H1 (cell line): ENCODE results near the gene CCDC141. TPM values are rescaled to one million over a fixed set of nuclear protein-coding genes. Genes with fewer than 3 reads are reported as not detected.
A peak's percentile ranks its signal among the peaks of the same experiment; 100 is the strongest.

Experiments used
- CTCF ChIA-PET: fragments of 300-600 bp; sonication (Branson Sonifier 250); formaldehyde crosslinking; loops from one replicate; lab custom pipeline; 2021; ENCODE audit not compliant: partially characterized antibody; lab: Charles Lee
- POLR2A ChIA-PET: fragments of 300-600 bp; sonication (Branson Sonifier 250); formaldehyde crosslinking; loops from one replicate; lab custom pipeline; 2021; ENCODE audit warnings: inconsistent platforms; ENCODE audit not compliant: partially characterized antibody; lab: Charles Lee
- DNase-seq, 2 experiments: peaks; one replicate each; pipeline versions ENCODE4 v3.0.0 to v3.0.0-alpha.2; 2010 to 2022; ENCODE audit warnings: low spot score in 2 of 2, low read depth in 1 of 2, mixed read lengths in 1 of 2
- FAIRE-seq: peaks from 2 replicates; lab custom pipeline; 2011; peaks lifted over from hg19 to GRCh38; lab: Jason Lieb, UNC
- H2AFZ ChIP-seq: 2 replicates; pipeline ENCODE4 v1.8.1; 2012; ENCODE audit warnings: low read length, inconsistent platforms
- H2AK5ac ChIP-seq: 2 replicates; pipeline ENCODE4 v1.6.1; 2013; ENCODE audit warnings: low read depth, low read length
- H2BK120ac ChIP-seq: replicated peaks from 2 replicates; pipeline ENCODE3; 2013; ENCODE audit warnings: low read depth, low read length, inconsistent platforms
- H2BK12ac ChIP-seq: 2 replicates; pipeline ENCODE4 v1.6.1; 2013; ENCODE audit warnings: low read depth, low read length
- H2BK15ac ChIP-seq: 2 replicates; pipeline ENCODE4 v1.6.1; 2013; ENCODE audit warnings: low read length
- H2BK20ac ChIP-seq: 2 replicates; pipeline ENCODE4 v1.6.1; 2013; ENCODE audit warnings: low read length
- H2BK5ac ChIP-seq: 2 replicates; pipeline ENCODE4 v1.6.1; 2013; ENCODE audit warnings: low read depth, low read length
- H3K14ac ChIP-seq: 2 replicates; pipeline ENCODE4 v1.6.1; 2013; ENCODE audit warnings: inconsistent platforms; ENCODE audit not compliant: insufficient read length
- H3K18ac ChIP-seq: 2 replicates; pipeline ENCODE4 v1.6.1; 2013; ENCODE audit warnings: low read length; ENCODE audit errors: extremely low read depth
- H3K23ac ChIP-seq: 2 replicates; pipeline ENCODE4 v1.6.1; 2013; ENCODE audit warnings: inconsistent platforms; ENCODE audit not compliant: insufficient read length
- H3K23me2 ChIP-seq: 2 replicates; pipeline ENCODE4 v1.6.1; 2013; ENCODE audit warnings: low read depth, low read length
- H3K27ac ChIP-seq: 2 replicates; pipeline ENCODE4 v1.6.1; 2011; ENCODE audit warnings: low read depth, low read length, inconsistent platforms
- H3K27me3 ChIP-seq, 4 experiments: replicated peaks in 1 of 4; 1 replicate in 1 of 4; 2 replicates in 3 of 4; pipeline versions ENCODE4 v1.6.1 to v1.8.1; 2011 to 2013; ENCODE audit warnings: low read length in 3 of 4, mild to moderate bottlenecking in 3 of 4, inconsistent platforms in 2 of 4, mixed read lengths in 2 of 4, moderate library complexity in 1 of 4; ENCODE audit not compliant: control insufficient read depth in 3 of 4, insufficient read depth in 3 of 4; ENCODE audit errors: extremely low read depth in 1 of 4
- H3K36me3 ChIP-seq, 4 experiments: 2 replicates each; pipeline versions ENCODE4 v1.6.1 to v1.8.1; 2011 to 2013; ENCODE audit warnings: mild to moderate bottlenecking in 4 of 4, low read length in 3 of 4, moderate library complexity in 2 of 4, control low read depth in 1 of 4, inconsistent platforms in 1 of 4; ENCODE audit not compliant: insufficient read depth in 4 of 4, control insufficient read depth in 2 of 4
- H3K4ac ChIP-seq: replicated peaks from 2 replicates; pipeline ENCODE3; 2013; ENCODE audit warnings: low read length, low read depth, mixed read lengths, inconsistent platforms; ENCODE audit not compliant: insufficient read length
- H3K4me1 ChIP-seq, 4 experiments: replicated peaks in 1 of 4; 1 replicate in 1 of 4; 2 replicates in 3 of 4; pipeline versions ENCODE4 v1.6.1 to v1.8.1; 2011 to 2013; ENCODE audit warnings: low read length in 3 of 4, inconsistent platforms in 2 of 4, mixed read lengths in 1 of 4; ENCODE audit not compliant: insufficient read depth in 4 of 4, control insufficient read depth in 3 of 4
- H3K4me2 ChIP-seq, 2 experiments: 2 replicates each; pipeline versions ENCODE4 v1.6.1 to v1.8.1; 2011 to 2013; ENCODE audit warnings: low read depth in 2 of 2, low read length in 2 of 2, control low read depth in 1 of 2, inconsistent platforms in 1 of 2, mild to moderate bottlenecking in 1 of 2; ENCODE audit not compliant: insufficient read depth in 1 of 2
- H3K4me3 ChIP-seq, 4 experiments: fragments of 200-600, 300-600 bp in 1 of 4; sonication (generic), shearing (Covaris generic), sonication (Bioruptor Twin) in 1 of 4; 2 replicates each; pipeline versions ENCODE4 v1.5.1 to v1.8.1; 2011 to 2016; ENCODE audit warnings: low read length in 4 of 4, low read depth in 3 of 4, control low read depth in 2 of 4, inconsistent platforms in 2 of 4, mild to moderate bottlenecking in 2 of 4, mixed read lengths in 1 of 4, moderate library complexity in 1 of 4; ENCODE audit not compliant: insufficient read depth in 2 of 4; ENCODE audit errors: extremely low read depth in 1 of 4
- H3K56ac ChIP-seq: replicated peaks from 2 replicates; pipeline ENCODE3; 2013; ENCODE audit warnings: low read depth, mild to moderate bottlenecking, mixed read lengths, low read length, inconsistent platforms; ENCODE audit not compliant: insufficient read length
- H3K79me1 ChIP-seq: 2 replicates; pipeline ENCODE4 v1.6.1; 2013; ENCODE audit warnings: low read depth, low read length, control low read depth
- H3K79me2 ChIP-seq, 2 experiments: 2 replicates each; pipeline versions ENCODE4 v1.6.1 to v1.8.1; 2012 to 2013; ENCODE audit warnings: low read length in 2 of 2, mild to moderate bottlenecking in 2 of 2, inconsistent platforms in 1 of 2; ENCODE audit not compliant: insufficient read depth in 2 of 2, control insufficient read depth in 1 of 2
- H3K9ac ChIP-seq, 4 experiments: replicated peaks in 1 of 4; 1 replicate in 1 of 4; 2 replicates in 3 of 4; pipeline versions ENCODE4 v1.6.1 to v1.8.1; 2011 to 2013; ENCODE audit warnings: low read depth in 3 of 4, low read length in 3 of 4, control low read depth in 2 of 4, mild to moderate bottlenecking in 2 of 4, moderate library complexity in 2 of 4, inconsistent platforms in 1 of 4; ENCODE audit errors: extremely low read depth in 1 of 4
- H3K9me3 ChIP-seq, 2 experiments: 2 replicates each; pipeline versions ENCODE4 v1.6.1 to v1.8.1; 2012 to 2013; ENCODE audit warnings: mild to moderate bottlenecking in 2 of 2, moderate library complexity in 2 of 2, control low read depth in 1 of 2, inconsistent platforms in 1 of 2, low read depth in 1 of 2, low read length in 1 of 2, mixed read lengths in 1 of 2; ENCODE audit not compliant: insufficient read depth in 2 of 2
- H4K20me1 ChIP-seq, 2 experiments: replicated peaks in 1 of 2; 2 replicates each; pipeline versions ENCODE3 to v1.8.1; 2011 to 2013; ENCODE audit warnings: inconsistent platforms in 2 of 2, low read length in 2 of 2, mild to moderate bottlenecking in 1 of 2; ENCODE audit not compliant: insufficient read depth in 2 of 2, control insufficient read depth in 1 of 2
- H4K5ac ChIP-seq: 2 replicates; pipeline ENCODE4 v1.6.1; 2013; ENCODE audit warnings: low read length, low read depth, mixed read lengths, inconsistent platforms; ENCODE audit not compliant: insufficient read length
- H4K8ac ChIP-seq: 2 replicates; pipeline ENCODE4 v1.8.0; 2013; ENCODE audit warnings: mild to moderate bottlenecking, moderate library complexity, low read length, inconsistent platforms; ENCODE audit not compliant: insufficient read depth; ENCODE audit errors: extremely low read depth
- H4K91ac ChIP-seq: replicated peaks from 2 replicates; pipeline ENCODE3; 2013; ENCODE audit warnings: low read length, mixed read lengths, inconsistent platforms; ENCODE audit not compliant: insufficient read length
- CBX8 ChIP-seq: fragments of 300-800, 300-1000 bp; sonication (generic); IDR thresholded peaks from 2 replicates; pipeline ENCODE4 v1.7.1; 2016; ENCODE audit warnings: low read depth, low read length, borderline replicate concordance
- POLR2AphosphoS5 ChIP-seq: IDR thresholded peaks from 2 replicates; pipeline ENCODE4 v1.6.1; 2011; ENCODE audit warnings: low read depth, low read length
- RFX5 ChIP-seq: IDR thresholded peaks from 2 replicates; pipeline ENCODE4 v1.6.1; 2011; ENCODE audit warnings: low read depth, low read length, improper control_type of control experiment, borderline replicate concordance
- RNF2 ChIP-seq: fragments of 200-900, 300-1000 bp; sonication (generic); IDR thresholded peaks from 2 replicates; pipeline ENCODE4 v1.7.1; 2016; ENCODE audit warnings: borderline replicate concordance, low read depth, mild to moderate bottlenecking, antibody characterized with exemption, low read length; ENCODE audit not compliant: poor library complexity, severe bottlenecking; ENCODE audit errors: missing control alignments
- SIN3A ChIP-seq, 2 experiments: IDR thresholded peaks in 1 of 2; conservative IDR thresholded peaks in 1 of 2; 2 replicates each; pipeline ENCODE4 v1.6.1; 2011 to 2012; ENCODE audit warnings: low read length in 2 of 2, improper control_type of control experiment in 1 of 2, low read depth in 1 of 2, mild to moderate bottlenecking in 1 of 2
- SP2 ChIP-seq: IDR thresholded peaks from 2 replicates; pipeline ENCODE4 v1.6.1; 2012; ENCODE audit warnings: mild to moderate bottlenecking, low read length, inconsistent platforms
- ZNF274 ChIP-seq: IDR thresholded peaks from 2 replicates; pipeline ENCODE4 v1.7.0; 2012; ENCODE audit warnings: low read length, borderline replicate concordance; ENCODE audit errors: extremely low read depth
- WGBS, 2 experiments: shearing (Covaris generic) in 1 of 2; methylation state at CpG; one replicate each; pipeline versions ENCODE4 v1.1.6 to v1.1.7; 2013 to 2015; ENCODE audit warnings: low lambda C conversion rate in 2 of 2, mixed read lengths in 2 of 2, inconsistent platforms in 1 of 2, low coverage in 1 of 2, missing lambda C conversion rate in 1 of 2; ENCODE audit not compliant: insufficient replicate concordance in 2 of 2, insufficient coverage in 1 of 2, insufficient read length in 1 of 2; ENCODE audit errors: extremely low coverage in 1 of 2, missing lambda C conversion rate in 1 of 2; 5-methylcytosine and 5-hydroxymethylcytosine counted together
- long read RNA-seq, 2 experiments: library from RNA in 1 of 2; library from capped mRNA in 1 of 2; stranded (forward); transcript quantifications; one replicate each; pipeline ENCODE4 v2.0.0, GENCODE V29; 2021; ENCODE audit warnings: inconsistent platforms in 1 of 2
- polyA minus RNA-seq, 3 experiments: library from RNA; depleted of rRNA, polyadenylated mRNA; stranded (reverse); fragments of >200 nt; gene quantifications; 1 replicate in 2 of 3; 2 replicates in 1 of 3; pipeline ENCODE4 v1.2.3, GENCODE V29; 2011
- polyA plus RNA-seq, 7 experiments: library from polyadenylated mRNA; depleted of rRNA in 3 of 7; stranded (reverse) in 5 of 7; unstranded in 2 of 7; fragments of >200 nt in 5 of 7; fragments of 200-250 nt in 2 of 7; gene quantifications; 1 replicate in 5 of 7; 2 replicates in 1 of 7; 4 replicates in 1 of 7; pipeline versions ENCODE4 v1.2.1 to v1.2.3, GENCODE V29; 2011 to 2013; ENCODE audit warnings: missing spikeins in 2 of 7, mixed read lengths in 2 of 7
- total RNA-seq: library from RNA; stranded (reverse); fragmentation: NEBNext Ultra II Directional; extraction: Animal tissue kit (Norgen Biotek cat#: 25700); gene quantifications from 2 replicates; pipeline ENCODE4 v1.2.1, GENCODE V29; 2021

CCDC141 gene
- total RNA-seq, result 21.4 and 21.6 TPM in 2 replicates
- polyA plus RNA-seq (2011; rRNA removed), result 0.56 and 0.58 TPM in 2 replicates
- polyA plus RNA-seq (2011; cell fraction: cytosol; rRNA removed), result 0.79 TPM
- polyA plus RNA-seq (2011; cell fraction: nucleus; rRNA removed), result 1.7 TPM
- 0.82 to 1.5 TPM (median 1.3 TPM) in 4 replicates for polyA plus RNA-seq (2012, experiment 1 of 2)
- 0.04 TPM for polyA plus RNA-seq (2012, experiment 2 of 2)
- polyA plus RNA-seq (2013, experiment 1 of 2), result 5.2 TPM
- 4.3 TPM for polyA plus RNA-seq (2013, experiment 2 of 2)
- 6.5 and 8.8 TPM in 2 replicates for polyA minus RNA-seq (2011; rRNA and poly(A)+ RNA removed)
- polyA minus RNA-seq (2011; cell fraction: cytosol; rRNA and poly(A)+ RNA removed), result 3.0 TPM
- 29.4 TPM for polyA minus RNA-seq (2011; cell fraction: nucleus; rRNA and poly(A)+ RNA removed)
- long read RNA-seq, experiment 1, partial matches to known transcripts, result 2 of 5 reads
- long read RNA-seq, experiment 1, other reads (novel, unspliced or antisense), result 3 of 5 reads
- long read RNA-seq, experiment 2, partial matches to known transcripts, result 3 of 7 reads
- long read RNA-seq, experiment 2, other reads (novel, unspliced or antisense), result 4 of 7 reads

- Histone ChIP-seq H2BK5ac (peak within 1 kb of the TSS; percentile 92; the same call in 1 of the 2 replicates), H3K79me2 (no peaks in the 10 kb centered on the region), H3K56ac (no peak within 1 kb of the TSS), H2BK15ac (no peak within 1 kb of the TSS), H3K23me2 (peaks cover 4% of the 10 kb centered on the region; the same call in 1 of the 2 replicates), H3K23ac (no peak within 1 kb of the TSS), H3K4me3 (peak within 1 kb of the TSS in 1 of 4 experiments; percentile 39; a peak in 2 of 8 replicates), H3K9me3 (no peaks in the 10 kb centered on the region), H2BK120ac (peak within 1 kb of the TSS; percentile 60), H4K8ac (no peak within 1 kb of the TSS), H3K4me2 (peak within 1 kb of the TSS; percentile 42 to 55; a peak in 2 of 4 replicates), H3K79me1 (no peaks in the 10 kb centered on the region), H2AFZ (peak within 1 kb of the TSS; percentile 82), H4K5ac (peak within 1 kb of the TSS; percentile 71), H3K14ac (no peak within 1 kb of the TSS), H3K4me1 (peaks cover 0 to 14% (median 13%) of the 10 kb centered on the region in 4 experiments; a peak in 4 of 7 replicates), H3K4ac (no peak within 1 kb of the TSS), H3K36me3 (peaks cover 0 to 12% (median 4%) of the 10 kb centered on the region in 4 experiments; a peak in 1 of 8 replicates), H3K27ac (no peak within 1 kb of the TSS), H2BK12ac (0 out of 2 replicates have a peak within 1 kb of the TSS, but pooled peaks have one; percentile 45), H2AK5ac (no peak within 1 kb of the TSS), H4K91ac (peak within 1 kb of the TSS; percentile 58), H3K9ac (no peak within 1 kb of the TSS; a peak in 1 of 7 replicates), H3K27me3 (no peaks in the 10 kb centered on the region), H4K20me1 (no peaks in the 10 kb centered on the region), H3K18ac (peak within 1 kb of the TSS; percentile 80; the same call in 1 of the 2 replicates), H2BK20ac (peak within 1 kb of the TSS; percentile 88; the same call in 1 of the 2 replicates)
- no peak for FAIRE-seq
- DNase-seq, result no peak
- ChIA-PET CTCF (interaction anchor here (0.5 to 1.2 kb wide), 4 partner anchors 9 to 180 kb away, joined by 3 to 5 read pairs (median 3); no protein-coding TSS in a partner anchor), POLR2A (no interaction called here)
- WGBS, 2 experiments, result 77% methylated on average over 12 of the region's 12 CpGs; no CpG with 5 or more reads in 1 of the 2 experiments
- TF ChIP-seq SIN3A (conservative IDR thresholded peaks at IDR 0.05 in 1 of 2, IDR thresholded peaks at IDR 0.05 in 1 of 2; ENCODE audit: low read depth in 1 of 2, low read length in 2 of 2) (no peak), CBX8 (no peak), POLR2AphosphoS5 (no peak), SP2 (no peak), RFX5 (no peak), ZNF274 (no peak), RNF2 (no peak)
Measured at GRCh38 chr2:179049546-179050311, at the start of gene CCDC141. Gene CCDC141 (minus strand): TSS chr2:179050137. CDS start chr2:179049941, 196 bp downstream.
